GM23338 (cell line): Measurements from ENCODE around the gene TMEM175.

Source experiments
- CREB1 ChIP-seq: fragments of 250-450 bp; sonication (Bioruptor Pico); IDR thresholded peaks from 2 replicates; pipeline ENCODE4 v1.5.0; 2020; ENCODE audit warnings: low read depth, mild to moderate bottlenecking, moderate library complexity
- EZH2 ChIP-seq: fragments of 200-600 bp; sonication (generic); IDR thresholded peaks from one replicate; pipeline ENCODE4 v1.8.0; 2017; ENCODE audit warnings: antibody characterized with exemption, mild to moderate bottlenecking, low read depth; ENCODE audit not compliant: unreplicated experiment
- EZH2phosphoT487 ChIP-seq: fragments of 200-600 bp; sonication (generic); IDR thresholded peaks from one replicate; pipeline ENCODE4 v1.8.1; 2018; ENCODE audit warnings: antibody characterized with exemption; ENCODE audit not compliant: unreplicated experiment
- JUNB ChIP-seq: IDR thresholded peaks from one replicate; pipeline ENCODE4 v1.6.1; 2016; ENCODE audit warnings: antibody characterized with exemption; ENCODE audit not compliant: unreplicated experiment
- NANOG ChIP-seq: IDR thresholded peaks from 2 replicates; pipeline ENCODE4 v1.6.1; 2016; ENCODE audit warnings: antibody characterized with exemption, borderline replicate concordance
- POLR2AphosphoS5 ChIP-seq: IDR thresholded peaks from 2 replicates; pipeline ENCODE4 v1.6.1; 2016; ENCODE audit warnings: antibody characterized with exemption, low read depth
- REST ChIP-seq: IDR thresholded peaks from one replicate; pipeline ENCODE4 v1.6.1; 2018; ENCODE audit warnings: antibody characterized with exemption; ENCODE audit not compliant: unreplicated experiment
- STAT1 ChIP-seq: IDR thresholded peaks from one replicate; pipeline ENCODE4 v1.6.1; 2016; ENCODE audit warnings: antibody characterized with exemption; ENCODE audit not compliant: unreplicated experiment
- ZNF114 ChIP-seq: fragments of 250-450 bp; sonication (Bioruptor Pico); IDR thresholded peaks from 2 replicates; pipeline ENCODE4 v1.5.0; 2020; ENCODE audit warnings: mild to moderate bottlenecking, moderate library complexity
- ZNF331 ChIP-seq: fragments of 250-450 bp; sonication (Bioruptor Pico); IDR thresholded peaks from 2 replicates; pipeline ENCODE4 v1.5.0; 2020; ENCODE audit warnings: low read depth, mild to moderate bottlenecking, moderate library complexity
- TF ChIP-seq, protein P1 (sequence below), 2 experiments: fragments of 200-600 bp in 1 of 2; sonication (generic) in 1 of 2; conservative IDR thresholded peaks; 2 replicates each; pipeline versions ENCODE4 v1.5.1 to v1.6.1; 2016 to 2017; ENCODE audit warnings: antibody characterized with exemption in 2 of 2, low read depth in 2 of 2, mild to moderate bottlenecking in 2 of 2, moderate library complexity in 1 of 2

- TF ChIP-seq, protein P1, sequence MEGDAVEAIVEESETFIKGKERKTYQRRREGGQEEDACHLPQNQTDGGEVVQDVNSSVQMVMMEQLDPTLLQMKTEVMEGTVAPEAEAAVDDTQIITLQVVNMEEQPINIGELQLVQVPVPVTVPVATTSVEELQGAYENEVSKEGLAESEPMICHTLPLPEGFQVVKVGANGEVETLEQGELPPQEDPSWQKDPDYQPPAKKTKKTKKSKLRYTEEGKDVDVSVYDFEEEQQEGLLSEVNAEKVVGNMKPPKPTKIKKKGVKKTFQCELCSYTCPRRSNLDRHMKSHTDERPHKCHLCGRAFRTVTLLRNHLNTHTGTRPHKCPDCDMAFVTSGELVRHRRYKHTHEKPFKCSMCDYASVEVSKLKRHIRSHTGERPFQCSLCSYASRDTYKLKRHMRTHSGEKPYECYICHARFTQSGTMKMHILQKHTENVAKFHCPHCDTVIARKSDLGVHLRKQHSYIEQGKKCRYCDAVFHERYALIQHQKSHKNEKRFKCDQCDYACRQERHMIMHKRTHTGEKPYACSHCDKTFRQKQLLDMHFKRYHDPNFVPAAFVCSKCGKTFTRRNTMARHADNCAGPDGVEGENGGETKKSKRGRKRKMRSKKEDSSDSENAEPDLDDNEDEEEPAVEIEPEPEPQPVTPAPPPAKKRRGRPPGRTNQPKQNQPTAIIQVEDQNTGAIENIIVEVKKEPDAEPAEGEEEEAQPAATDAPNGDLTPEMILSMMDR (conservative IDR thresholded peaks at IDR 0.05; ENCODE audit: low read depth in 2 of 2): no peak
- TF ChIP-seq REST (no peak), EZH2 (no peak), EZH2phosphoT487 (no peak), ZNF114 (no peak), POLR2AphosphoS5 (no peak), ZNF331 (CRISPR knock-in tag) (no peak), CREB1 (CRISPR knock-in tag) (no peak), STAT1 (no peak), NANOG (no peak), JUNB (no peak)
Measured at GRCh38 chr4:917466-917865, 14.8 kb upstream of the TMEM175 start.
